SK-N-MC (cell line): ENCODE data around the gene ZNF23.

Source experiments
- DNase-seq: peaks from one replicate; pipeline ENCODE4 v3.0.0-alpha.2; 2011; ENCODE audit warnings: low read depth, low spot score
- H3K27ac ChIP-seq: fragments of 200-600 bp; sonication (generic); 2 replicates; pipeline ENCODE4 v1.5.1; 2016; ENCODE audit warnings: mixed run types
- H3K36me3 ChIP-seq: fragments of 200-600 bp; sonication (generic); 2 replicates; pipeline ENCODE4 v1.6.1; 2017; ENCODE audit warnings: antibody characterized with exemption, low read length, mixed read lengths; ENCODE audit not compliant: insufficient read depth
- H3K4me3 ChIP-seq: fragments of 200-600 bp; sonication (generic); 2 replicates; pipeline ENCODE4 v1.5.1; 2016
- H3K9ac ChIP-seq: fragments of 200-600 bp; sonication (generic); 2 replicates; pipeline ENCODE4 v1.8.0; 2017; ENCODE audit warnings: mixed run types, mixed read lengths; ENCODE audit not compliant: insufficient read length
- H3K9me3 ChIP-seq: fragments of 200-600 bp; sonication (generic); 2 replicates; pipeline ENCODE4 v1.6.1; 2017; ENCODE audit warnings: low read depth, mild to moderate bottlenecking, antibody characterized with exemption, low read length, moderate library complexity, mixed read lengths
- EZH2 ChIP-seq: fragments of 200-600 bp; sonication (generic); IDR thresholded peaks from one replicate; pipeline ENCODE4 v1.6.1; 2017; ENCODE audit warnings: antibody characterized with exemption
- FOXP2 ChIP-seq: optimal IDR thresholded peaks from 2 replicates; pipeline ENCODE3; 2011; ENCODE audit warnings: mild to moderate bottlenecking, moderate library complexity; ENCODE audit not compliant: insufficient read depth; ENCODE audit errors: extremely low read length, control extremely low read depth
- POLR2AphosphoS5 ChIP-seq: IDR thresholded peaks from 2 replicates; pipeline ENCODE4 v1.6.1; 2012; ENCODE audit warnings: mild to moderate bottlenecking, low read depth, low read length, borderline replicate concordance

ZNF23 gene

GRCh38 chr16:71412270-71413160 lies 49.5 kb downstream of the ZNF23 start:
- no peak for TF ChIP-seq POLR2AphosphoS5
- TF ChIP-seq FOXP2: no peak
- TF ChIP-seq EZH2: no peak
- Histone ChIP-seq H3K27ac (no peak overlapping the region), H3K4me3 (no peak overlapping the region), H3K36me3 (no peaks in the 10 kb centered on the region), H3K9me3 (no peaks in the 10 kb centered on the region), H3K9ac (no peak overlapping the region)
- peak; percentile 16 for DNase-seq

- no peaks in the 10 kb centered on the region for H3K9me3 ChIP-seq
- no peaks in the 10 kb centered on the region for H3K36me3 ChIP-seq
- H3K9ac ChIP-seq: no peak overlapping the region
- no peak for DNase-seq
- no peak overlapping the region for H3K27ac ChIP-seq
- no peak overlapping the region for H3K4me3 ChIP-seq
- no peak for TF ChIP-seq POLR2AphosphoS5
- no peak for TF ChIP-seq FOXP2
- no peak for TF ChIP-seq EZH2
Observed at GRCh38 chr16:71410146-71410545, 51.9 kb downstream of the ZNF23 start.

- DNase-seq: no peak
- Histone ChIP-seq H3K36me3 (no peaks in the 10 kb centered on the region), H3K9me3 (no peaks in the 10 kb centered on the region), H3K4me3 (no peak overlapping the region), H3K9ac (no peak overlapping the region), H3K27ac (no peak overlapping the region)
- TF ChIP-seq FOXP2: no peak
- TF ChIP-seq EZH2: no peak
- no peak for TF ChIP-seq POLR2AphosphoS5
Observed at GRCh38 chr16:71409011-71409775, 52.9 kb downstream of the ZNF23 start.

- H3K36me3 ChIP-seq: no peaks in the 10 kb centered on the region
- no peak overlapping the region for H3K27ac ChIP-seq
- no peak for DNase-seq
- no peak for TF ChIP-seq FOXP2
- no peak for TF ChIP-seq POLR2AphosphoS5
- no peak for TF ChIP-seq EZH2
- H3K9me3 ChIP-seq: no peaks in the 10 kb centered on the region
- no peak overlapping the region for H3K4me3 ChIP-seq
- H3K9ac ChIP-seq: no peak overlapping the region
Observed at GRCh38 chr16:71408536-71408935, 53.5 kb downstream of the ZNF23 start.

- Histone ChIP-seq H3K9ac (no peak overlapping the region), H3K27ac (no peak overlapping the region), H3K9me3 (no peaks in the 10 kb centered on the region), H3K36me3 (no peaks in the 10 kb centered on the region), H3K4me3 (no peak overlapping the region)
- DNase-seq: no peak
- TF ChIP-seq POLR2AphosphoS5 (no peak), EZH2 (no peak), FOXP2 (no peak)
Observed at GRCh38 chr16:71407731-71408130, 54.3 kb downstream of the ZNF23 start.

GRCh38 chr16:71406724-71407123 lies 55.3 kb downstream of the ZNF23 start:
- TF ChIP-seq POLR2AphosphoS5: no peak
- TF ChIP-seq FOXP2: no peak
- no peak for TF ChIP-seq EZH2
- Histone ChIP-seq H3K36me3 (no peaks in the 10 kb centered on the region), H3K4me3 (no peak overlapping the region), H3K27ac (no peak overlapping the region), H3K9me3 (no peaks in the 10 kb centered on the region), H3K9ac (no peak overlapping the region)
- no peak for DNase-seq

- Histone ChIP-seq H3K4me3 (no peak overlapping the region), H3K36me3 (no peaks in the 10 kb centered on the region), H3K9me3 (no peaks in the 10 kb centered on the region), H3K9ac (no peak overlapping the region), H3K27ac (no peak overlapping the region)
- DNase-seq: no peak
- TF ChIP-seq FOXP2: no peak
- TF ChIP-seq EZH2: no peak
- TF ChIP-seq POLR2AphosphoS5: no peak
Observed at GRCh38 chr16:71406316-71406715, 55.7 kb downstream of the ZNF23 start.

GRCh38 chr16:71404364-71404763 lies 57.7 kb downstream of the ZNF23 start:
- DNase-seq: no peak
- Histone ChIP-seq H3K9ac (no peak overlapping the region), H3K4me3 (no peak overlapping the region), H3K36me3 (no peaks in the 10 kb centered on the region), H3K9me3 (no peaks in the 10 kb centered on the region), H3K27ac (no peak overlapping the region)
- TF ChIP-seq EZH2 (no peak), POLR2AphosphoS5 (no peak), FOXP2 (no peak)

- no peaks in the 10 kb centered on the region for H3K9me3 ChIP-seq
- no peak overlapping the region for H3K4me3 ChIP-seq
- no peak for TF ChIP-seq POLR2AphosphoS5
- TF ChIP-seq EZH2: no peak
- TF ChIP-seq FOXP2: no peak
- no peak overlapping the region for H3K9ac ChIP-seq
- no peak for DNase-seq
- no peaks in the 10 kb centered on the region for H3K36me3 ChIP-seq
- no peak overlapping the region for H3K27ac ChIP-seq
Observed at GRCh38 chr16:71402674-71403073, 59.4 kb downstream of the ZNF23 start.
